ENCODE measurements around the gene CCDC194.
"Not testable (repeated sequence)": the region's sequence is repeated elsewhere in the genome, so short reads cannot be mapped to it uniquely, and the experiment has no call there.

The CCDC194 gene

DNA sequence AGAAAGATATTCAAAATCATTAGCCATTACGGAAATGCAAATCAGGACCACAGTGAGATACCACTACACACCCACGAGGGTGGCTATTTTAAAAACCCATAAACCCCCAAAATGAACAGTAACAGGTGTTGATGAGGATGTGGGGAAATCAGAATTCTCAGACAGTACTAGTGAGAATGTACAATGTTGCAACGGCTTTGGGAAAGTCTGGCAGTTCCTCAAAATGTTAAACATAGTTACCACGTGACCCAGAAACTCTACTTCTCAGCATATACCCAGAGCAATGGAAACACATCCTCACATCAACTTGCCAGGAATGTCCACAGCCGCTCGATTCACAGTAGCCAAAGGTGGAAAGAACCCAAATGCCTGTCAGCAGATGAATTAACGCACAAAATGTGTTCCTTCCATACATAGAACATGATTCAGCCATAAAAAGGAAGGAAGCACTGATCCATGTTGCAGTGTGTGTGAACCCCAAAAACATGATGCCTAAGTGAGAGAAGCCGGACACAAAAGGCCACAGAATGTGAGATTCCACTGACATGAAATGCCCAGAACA lies 23.9 kb downstream of the CCDC194 start:
- no peak for DNase-seq (ENCODE audit: low read depth, low spot score)
- no peaks in the 10 kb centered on the region for H3K4me1 ChIP-seq (ENCODE audit: control insufficient read depth, insufficient read depth, low read length)
- WGBS (ENCODE audit: insufficient coverage, insufficient read length), result no CpG with 5 or more reads among the region's 8 CpGs
- H3K4me3 ChIP-seq (ENCODE audit: low read length), result no peak overlapping the region
- H3K9me3 ChIP-seq (ENCODE audit: control insufficient read depth, insufficient read depth, low read length), result no peaks in the 10 kb centered on the region
- H3K27ac ChIP-seq (ENCODE audit: low read length), result no peak overlapping the region
- H3K27me3 ChIP-seq (ENCODE audit: control insufficient read depth, insufficient read depth, low read length), result no peaks in the 10 kb centered on the region
- H3K36me3 ChIP-seq (ENCODE audit: control insufficient read depth, insufficient read depth, low read length), result no peaks in the 10 kb centered on the region

DNA sequence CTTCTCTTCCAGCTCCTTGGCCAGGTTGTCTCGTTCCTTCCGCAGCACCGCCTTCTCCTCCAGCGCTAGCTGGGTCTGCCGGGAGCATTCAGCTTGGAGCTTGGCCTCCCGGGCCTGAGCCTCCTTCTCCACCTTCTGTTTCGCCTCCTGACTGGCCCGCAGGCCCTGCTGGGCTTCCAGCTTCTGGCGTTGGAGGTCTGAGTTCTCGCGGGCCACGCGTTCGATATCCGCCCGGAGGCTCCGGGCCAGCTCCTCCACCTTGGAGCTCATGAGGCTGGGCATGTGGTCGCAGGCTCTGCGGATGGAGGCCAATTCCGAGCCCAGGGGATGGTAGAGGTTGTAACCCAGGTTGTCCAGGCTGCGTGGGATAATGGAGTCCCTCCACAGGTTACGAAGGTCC lies 28.6 kb downstream of the CCDC194 start:
- H3K27me3 ChIP-seq (ENCODE audit: control insufficient read depth, insufficient read depth, low read length), result no peaks in the 10 kb centered on the region
- no peak for DNase-seq (ENCODE audit: low read depth, low spot score)
- H3K4me1 ChIP-seq (ENCODE audit: control insufficient read depth, insufficient read depth, low read length), result no peaks in the 10 kb centered on the region
- no peaks in the 10 kb centered on the region for H3K36me3 ChIP-seq (ENCODE audit: control insufficient read depth, insufficient read depth, low read length)
- H3K9me3 ChIP-seq (ENCODE audit: control insufficient read depth, insufficient read depth, low read length), result no peaks in the 10 kb centered on the region
- no peak overlapping the region for H3K27ac ChIP-seq (ENCODE audit: low read length)
- no CpG with 5 or more reads among the region's 22 CpGs for WGBS (ENCODE audit: insufficient coverage, insufficient read length)
- no peak overlapping the region for H3K4me3 ChIP-seq (ENCODE audit: low read length)

DNA sequence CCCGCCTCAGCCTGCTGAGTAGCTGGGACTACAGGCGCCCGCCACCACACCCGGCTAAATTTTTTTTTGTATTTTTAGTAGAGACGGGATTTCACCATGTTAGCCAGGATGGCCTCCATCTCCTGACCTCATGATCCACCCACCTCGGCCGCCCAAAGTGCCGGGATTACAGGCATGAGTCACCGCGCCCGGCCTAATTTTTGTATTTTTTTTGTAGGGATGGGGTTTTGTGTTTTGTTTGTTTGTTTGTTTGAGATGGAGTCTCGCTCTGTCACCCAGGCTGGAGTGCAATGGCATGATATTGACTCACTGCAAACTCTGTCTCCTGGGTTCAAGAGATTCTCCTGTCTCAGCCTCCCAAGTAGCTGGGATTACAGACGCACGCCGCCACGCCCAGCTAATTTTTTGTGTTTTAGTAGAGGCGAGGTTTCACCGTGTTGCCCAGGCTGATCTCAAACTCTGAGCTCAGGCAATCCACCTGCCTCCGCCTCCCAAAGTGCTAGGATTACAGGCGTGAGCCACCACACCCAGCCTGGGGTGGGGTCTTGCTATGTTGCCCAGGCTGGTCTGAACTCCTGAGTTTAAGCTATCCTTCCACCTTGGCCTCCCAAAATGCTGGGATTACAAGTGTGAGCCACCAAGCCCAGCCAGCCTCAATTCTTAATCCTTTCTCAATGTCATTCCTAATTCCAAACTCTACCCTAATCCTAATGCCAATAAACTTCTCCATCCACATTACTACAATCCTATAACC lies 30.0 kb downstream of the CCDC194 start:
- H3K4me1 ChIP-seq (ENCODE audit: control insufficient read depth, insufficient read depth, low read length); H3K36me3 ChIP-seq (ENCODE audit: control insufficient read depth, insufficient read depth, low read length); H3K27me3 ChIP-seq (ENCODE audit: control insufficient read depth, insufficient read depth, low read length); H3K27ac ChIP-seq (ENCODE audit: low read length); DNase-seq (ENCODE audit: low read depth, low spot score); H3K4me3 ChIP-seq (ENCODE audit: low read length); H3K9me3 ChIP-seq (ENCODE audit: control insufficient read depth, insufficient read depth, low read length): not testable (repeated sequence)
- no CpG with 5 or more reads among the region's 20 CpGs for WGBS (ENCODE audit: insufficient coverage, insufficient read length)

DNA sequence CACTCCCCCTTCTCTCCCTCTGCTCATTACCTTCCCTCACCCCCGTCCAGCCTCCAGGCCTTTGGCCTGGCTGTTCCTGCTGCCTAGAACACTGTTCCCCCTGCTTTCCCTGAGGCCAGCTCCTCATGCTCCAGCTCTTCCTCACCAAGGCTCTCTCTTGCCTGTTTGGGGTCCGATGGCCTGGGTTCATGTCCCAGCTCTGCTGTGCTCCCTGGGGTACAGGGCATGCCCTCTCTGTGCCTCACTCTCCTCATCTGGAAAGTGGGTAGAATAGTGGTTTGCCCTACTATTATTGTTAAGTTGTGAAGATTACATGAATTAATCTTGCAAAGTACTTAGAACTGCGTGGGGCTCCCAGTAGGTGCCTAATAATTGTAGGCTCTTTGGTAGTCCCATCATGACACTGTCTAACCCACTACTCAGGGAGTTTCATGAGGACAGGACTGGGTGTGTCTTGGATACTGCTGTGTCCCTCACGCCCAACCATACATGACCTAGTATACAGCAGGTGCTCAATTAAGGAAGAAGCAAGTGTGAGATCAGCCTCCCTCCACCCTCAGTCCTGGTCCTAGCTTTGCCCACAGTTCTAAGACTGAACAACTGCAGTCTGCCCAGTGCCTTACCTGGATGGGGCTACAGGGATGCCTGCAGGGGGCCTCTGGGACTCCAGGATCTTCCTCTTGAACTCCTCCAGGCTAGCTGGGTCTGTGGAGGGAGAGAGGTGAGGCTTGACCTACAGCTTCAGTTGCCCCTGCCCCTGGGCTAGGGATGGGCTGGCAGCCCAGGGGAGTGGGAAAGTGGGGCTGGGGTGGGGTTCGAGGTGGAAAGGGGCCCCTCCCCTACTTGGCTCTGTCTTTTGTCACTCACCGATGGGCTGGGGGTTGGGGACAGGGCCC lies 33.8 kb downstream of the CCDC194 start:
- DNase-seq (ENCODE audit: low read depth, low spot score), result no peak
- Histone ChIP-seq H3K27me3 (ENCODE audit: control insufficient read depth, insufficient read depth, low read length) (no peaks in the 10 kb centered on the region), H3K36me3 (ENCODE audit: control insufficient read depth, insufficient read depth, low read length) (no peaks in the 10 kb centered on the region), H3K4me3 (ENCODE audit: low read length) (no peak overlapping the region), H3K4me1 (ENCODE audit: control insufficient read depth, insufficient read depth, low read length) (no peaks in the 10 kb centered on the region), H3K27ac (ENCODE audit: low read length) (no peak overlapping the region), H3K9me3 (ENCODE audit: control insufficient read depth, insufficient read depth, low read length) (no peaks in the 10 kb centered on the region)
- no CpG with 5 or more reads among the region's 6 CpGs for whole genome bisulfite sequencing (ENCODE audit: insufficient coverage, insufficient read length)

DNA sequence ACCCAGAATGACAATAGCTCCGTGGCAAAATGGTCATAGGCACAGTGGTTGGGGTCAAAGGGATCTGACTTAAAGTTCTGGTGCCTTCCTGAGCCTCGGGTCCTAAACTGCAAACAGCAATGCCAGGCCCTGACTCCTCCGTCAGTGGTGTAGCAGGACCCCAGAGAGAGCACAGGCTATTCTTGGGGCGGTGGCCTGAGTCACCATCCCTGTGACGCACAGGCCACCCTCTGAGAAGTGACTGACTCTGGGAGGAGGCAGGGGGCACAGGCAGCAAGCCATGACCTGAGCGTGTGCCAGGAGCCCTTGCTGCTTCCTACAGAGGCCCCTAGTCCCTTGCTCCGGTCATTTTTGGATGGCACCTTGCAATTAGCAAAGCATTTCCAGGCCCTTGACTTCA lies 35.6 kb downstream of the CCDC194 start:
- DNase-seq (ENCODE audit: low read depth, low spot score), result no peak

DNA sequence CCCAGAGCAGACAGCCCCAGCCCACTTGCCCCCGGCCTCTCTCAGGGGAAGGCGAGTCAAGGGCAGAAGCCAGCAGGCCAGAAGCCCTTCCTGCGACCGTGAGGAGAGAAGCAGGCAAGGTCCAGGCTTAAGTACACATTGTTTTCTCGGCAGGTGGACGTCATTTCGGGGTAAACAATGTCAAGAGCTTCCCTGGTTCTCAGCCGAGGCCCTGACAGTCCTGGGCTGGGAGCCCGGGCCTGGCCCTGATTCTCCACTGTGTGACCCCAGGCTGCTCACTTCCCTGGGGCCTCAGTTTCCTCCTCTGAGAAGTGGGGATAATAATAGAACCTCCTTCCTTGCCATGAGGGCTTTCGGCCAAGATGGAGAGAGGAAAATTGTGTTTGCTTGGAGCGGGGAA lies 36.3 kb downstream of the CCDC194 start:
- no CpG with 5 or more reads among the region's 11 CpGs for WGBS (ENCODE audit: insufficient coverage, insufficient read length)
- no peaks in the 10 kb centered on the region for H3K9me3 ChIP-seq (ENCODE audit: control insufficient read depth, insufficient read depth, low read length)
- H3K27me3 ChIP-seq (ENCODE audit: control insufficient read depth, insufficient read depth, low read length), result no peaks in the 10 kb centered on the region
- H3K27ac ChIP-seq (ENCODE audit: low read length), result no peak overlapping the region
- no peak for DNase-seq (ENCODE audit: low read depth, low spot score)
- no peak overlapping the region for H3K4me3 ChIP-seq (ENCODE audit: low read length)
- H3K4me1 ChIP-seq (ENCODE audit: control insufficient read depth, insufficient read depth, low read length), result peaks cover 2% of the 10 kb centered on the region; the same call in 1 of the 2 replicates
- H3K36me3 ChIP-seq (ENCODE audit: control insufficient read depth, insufficient read depth, low read length), result no peaks in the 10 kb centered on the region

More for the DNA sequence above, 35.6 kb downstream of the CCDC194 start:
- no peaks in the 10 kb centered on the region for H3K9me3 ChIP-seq (ENCODE audit: control insufficient read depth, insufficient read depth, low read length)
- H3K36me3 ChIP-seq (ENCODE audit: control insufficient read depth, insufficient read depth, low read length), result no peaks in the 10 kb centered on the region
- no peaks in the 10 kb centered on the region for H3K27me3 ChIP-seq (ENCODE audit: control insufficient read depth, insufficient read depth, low read length)
- no CpG with 5 or more reads among the region's 7 CpGs for WGBS (ENCODE audit: insufficient coverage, insufficient read length)
- no peak overlapping the region for H3K4me3 ChIP-seq (ENCODE audit: low read length)
- H3K27ac ChIP-seq (ENCODE audit: low read length), result no peak overlapping the region
- H3K4me1 ChIP-seq (ENCODE audit: control insufficient read depth, insufficient read depth, low read length), result no peaks in the 10 kb centered on the region

DNA sequence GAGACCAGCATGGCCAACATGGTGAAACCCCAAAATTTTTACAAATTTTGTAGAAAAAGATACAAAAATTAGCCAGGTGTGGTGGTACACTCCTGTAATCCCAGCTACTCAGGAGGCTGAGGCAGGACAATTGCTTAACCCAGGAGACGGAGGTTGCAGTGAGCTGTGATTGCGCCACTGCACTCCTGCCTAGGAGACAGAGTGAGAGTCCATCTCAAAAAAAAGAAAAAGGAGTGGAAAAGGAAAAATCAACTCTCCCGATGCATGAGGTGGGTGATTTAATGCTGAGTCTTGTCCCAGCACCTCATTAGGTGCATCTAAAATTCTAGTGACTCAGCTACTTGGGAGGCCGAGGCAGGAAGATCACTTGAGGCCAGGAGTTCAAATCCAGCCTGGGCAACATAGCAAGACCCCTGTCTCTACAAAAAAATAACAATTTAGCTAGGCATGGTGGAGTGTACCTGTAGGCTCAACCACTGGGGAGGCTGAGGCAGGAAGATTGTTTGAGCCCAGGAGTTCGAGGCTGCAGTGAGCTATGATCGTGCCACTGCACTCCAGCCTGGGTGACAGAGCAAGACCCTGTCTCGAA lies 36.8 kb downstream of the CCDC194 start:
- no CpG with 5 or more reads among the region's 7 CpGs for WGBS (ENCODE audit: insufficient coverage, insufficient read length)
- DNase-seq (ENCODE audit: low read depth, low spot score), result no peak
- Histone ChIP-seq H3K27ac (ENCODE audit: low read length) (no peak overlapping the region), H3K27me3 (ENCODE audit: control insufficient read depth, insufficient read depth, low read length) (no peaks in the 10 kb centered on the region), H3K4me1 (ENCODE audit: control insufficient read depth, insufficient read depth, low read length) (peaks cover 2% of the 10 kb centered on the region; the same call in 1 of the 2 replicates), H3K4me3 (ENCODE audit: low read length) (no peak overlapping the region), H3K9me3 (ENCODE audit: control insufficient read depth, insufficient read depth, low read length) (no peaks in the 10 kb centered on the region), H3K36me3 (ENCODE audit: control insufficient read depth, insufficient read depth, low read length) (no peaks in the 10 kb centered on the region)

DNA sequence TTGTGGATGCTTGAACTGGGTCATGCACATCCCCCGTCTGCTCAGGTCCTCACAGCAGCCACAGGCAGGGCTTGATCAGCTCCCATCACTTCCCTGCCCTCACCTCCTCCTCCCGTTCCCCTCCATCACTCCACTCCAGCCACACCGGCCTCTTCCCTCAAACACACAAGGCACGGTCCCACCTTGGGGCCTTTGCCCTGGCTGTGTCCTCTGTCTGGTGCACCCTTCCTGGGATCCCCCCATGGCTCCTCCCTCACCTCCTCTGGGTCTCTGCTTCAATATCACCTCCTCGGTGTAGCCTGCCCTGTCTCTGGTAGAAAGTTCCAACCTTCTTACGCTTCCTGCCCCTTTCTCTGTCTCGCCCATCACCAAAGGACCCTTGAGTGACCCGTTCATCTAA lies 40.6 kb downstream of the CCDC194 start:
- no peaks in the 10 kb centered on the region for H3K36me3 ChIP-seq (ENCODE audit: control insufficient read depth, insufficient read depth, low read length)
- H3K27me3 ChIP-seq (ENCODE audit: control insufficient read depth, insufficient read depth, low read length), result no peaks in the 10 kb centered on the region
- no peak for DNase-seq (ENCODE audit: low read depth, low spot score)
- H3K9me3 ChIP-seq (ENCODE audit: control insufficient read depth, insufficient read depth, low read length), result no peaks in the 10 kb centered on the region
- no CpG with 5 or more reads among the region's 8 CpGs for WGBS (ENCODE audit: insufficient coverage, insufficient read length)
- H3K27ac ChIP-seq (ENCODE audit: low read length), result no peak overlapping the region
- H3K4me3 ChIP-seq (ENCODE audit: low read length), result no peak overlapping the region
- peaks cover 2% of the 10 kb centered on the region; the same call in 1 of the 2 replicates for H3K4me1 ChIP-seq (ENCODE audit: control insufficient read depth, insufficient read depth, low read length)

DNA sequence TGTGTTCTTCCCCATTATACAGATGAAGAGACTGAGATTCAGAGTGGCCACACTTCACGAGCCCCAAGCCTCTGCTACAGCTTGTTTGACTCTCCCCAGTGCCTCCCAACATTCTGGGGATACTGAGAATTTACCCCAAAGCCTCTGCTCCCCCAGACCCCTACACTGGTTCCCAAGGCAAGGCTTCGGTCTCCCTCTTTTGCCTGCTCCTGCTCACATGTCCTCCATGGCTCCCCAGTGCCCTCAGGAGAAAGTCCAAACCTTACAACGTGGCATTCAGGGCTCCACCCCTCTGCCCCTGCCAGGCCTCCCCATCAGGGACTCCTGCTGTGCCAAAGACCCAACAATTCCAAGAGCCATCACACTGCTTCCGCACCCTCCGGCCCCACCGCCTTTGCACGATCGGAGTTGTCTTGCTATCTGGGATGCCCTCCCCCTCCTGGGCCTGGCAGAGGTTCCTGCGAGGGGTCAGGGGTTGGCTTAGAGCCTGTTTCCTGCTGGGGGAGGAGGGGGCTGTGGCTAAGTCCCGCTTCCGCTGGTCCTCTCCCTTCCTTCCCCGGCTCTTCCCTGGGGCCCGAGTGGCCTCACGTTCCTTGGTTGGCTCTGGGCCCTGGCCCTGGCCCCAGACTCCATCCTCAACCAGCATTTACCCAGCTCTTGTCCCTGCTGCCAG lies 41.3 kb downstream of the CCDC194 start:
- DNase-seq (ENCODE audit: low read depth, low spot score), result no peak
- no peaks in the 10 kb centered on the region for H3K27me3 ChIP-seq (ENCODE audit: control insufficient read depth, insufficient read depth, low read length)
- no peak overlapping the region for H3K4me3 ChIP-seq (ENCODE audit: low read length)
- no peak overlapping the region for H3K27ac ChIP-seq (ENCODE audit: low read length)
- no peaks in the 10 kb centered on the region for H3K36me3 ChIP-seq (ENCODE audit: control insufficient read depth, insufficient read depth, low read length)
- no peaks in the 10 kb centered on the region for H3K9me3 ChIP-seq (ENCODE audit: control insufficient read depth, insufficient read depth, low read length)
- WGBS (ENCODE audit: insufficient coverage, insufficient read length), result no CpG with 5 or more reads among the region's 14 CpGs
- peaks cover 2% of the 10 kb centered on the region; the same call in 1 of the 2 replicates for H3K4me1 ChIP-seq (ENCODE audit: control insufficient read depth, insufficient read depth, low read length)
